Measurements from ENCODE around the gene CCIN. TPM values are rescaled to one million over a fixed set of nuclear protein-coding genes. Genes with fewer than 3 reads are reported as not detected.

Gene CCIN
- total and polyA plus RNA-seq, 2 of the 13 experiments (the other 11 are each of a cell fraction or from before 2014, with no cell fraction given), result not detected

DNA sequence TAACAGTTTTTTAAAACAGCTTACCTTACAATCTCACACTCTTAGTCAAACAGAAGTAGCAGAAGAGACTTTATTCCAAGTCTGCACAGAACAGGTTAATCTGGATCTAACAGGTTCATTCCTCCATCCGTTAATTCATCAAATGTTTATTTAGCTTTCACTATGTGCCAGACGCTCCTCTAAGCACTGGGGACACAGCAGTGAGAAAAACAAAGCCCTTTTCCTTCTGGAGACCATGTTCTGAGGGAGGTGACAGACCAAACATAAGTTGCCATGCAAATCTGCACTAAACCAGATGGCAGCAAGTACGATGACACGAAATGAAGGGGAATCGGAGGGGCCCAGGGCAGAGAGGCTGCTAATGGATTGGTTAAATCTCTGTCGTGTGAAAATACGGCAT is 49.7 kb upstream of the CCIN start:
- in situ Hi-C loops (cut with HindIII; ENCODE audit: extremely low pct_ligation_motif_present, low pct_unique_long_range_greater_than_20kb), result no loop called here
- Histone ChIP-seq H3K27ac (ENCODE audit: extremely low read length, insufficient read depth, low read length) (no peak overlapping the region), H3K9ac (ENCODE audit: insufficient read depth, low read depth, low read length) (no peak overlapping the region), H3K27me3 (ENCODE audit: control insufficient read depth in 1 of 2, insufficient read depth in 2 of 2, low read length in 2 of 2) (peaks cover 0 to 2% of the 10 kb centered on the region in 2 experiments; a peak in 1 of 5 replicates), H3K4me2 (ENCODE audit: low read depth, low read length) (no peak overlapping the region), H2AFZ (ENCODE audit: low read length) (no peak overlapping the region), H3K4me3 (replicated peaks in 1 of 3; ENCODE audit: insufficient read depth in 1 of 3, low read depth in 2 of 3, low read length in 3 of 3) (no peak overlapping the region), H3K9me3 (ENCODE audit: low read length) (no peaks in the 10 kb centered on the region), H4K20me1 (ENCODE audit: insufficient read depth, low read length) (no peaks in the 10 kb centered on the region), H3K4me1 (ENCODE audit: insufficient read depth, low read length) (no peaks in the 10 kb centered on the region), H3K79me2 (ENCODE audit: insufficient read depth, low read length) (no peaks in the 10 kb centered on the region), H3K36me3 (replicated peaks in 1 of 2; ENCODE audit: control insufficient read depth in 1 of 2, insufficient read depth in 2 of 2, low read length in 2 of 2) (no peaks in the 10 kb centered on the region)
- FAIRE-seq, result no peak
- no TSS peak for BruUV-seq (replicated peaks)
- ChIA-PET POLR2A (no interaction called here), CTCF (ENCODE audit: low intra/inter-chr PET ratio, low total read pairs) (no interaction called here)
- no peak for DNase-seq (ENCODE audit: low spot score)
- ATAC-seq, result no peak
- intact Hi-C loops (cut with micrococcal nuclease; ENCODE audit: unreplicated experiment), result no loop called here
- 60% methylated on average over 7 of the region's 7 CpGs for WGBS (ENCODE audit: low lambda C conversion rate)
- no peak for TF ChIP-seq ATF7-NPFF (CRISPR knock-in tag; IDR thresholded peaks at IDR 0.05; ENCODE audit: low read depth)
- no peak for TF ChIP-seq AKAP8 (CRISPR knock-in tag; IDR thresholded peaks at IDR 0.05)
- no peak for TF ChIP-seq HMGA1 (CRISPR knock-in tag; conservative IDR thresholded peaks at IDR 0.05)
- TF ChIP-seq ZFP82 (CRISPR knock-in tag; IDR thresholded peaks at IDR 0.05; ENCODE audit: borderline replicate concordance), result no peak
- no peak for TF ChIP-seq CBX5 (CRISPR knock-in tag; IDR thresholded peaks at IDR 0.05; ENCODE audit: borderline replicate concordance)

DNA sequence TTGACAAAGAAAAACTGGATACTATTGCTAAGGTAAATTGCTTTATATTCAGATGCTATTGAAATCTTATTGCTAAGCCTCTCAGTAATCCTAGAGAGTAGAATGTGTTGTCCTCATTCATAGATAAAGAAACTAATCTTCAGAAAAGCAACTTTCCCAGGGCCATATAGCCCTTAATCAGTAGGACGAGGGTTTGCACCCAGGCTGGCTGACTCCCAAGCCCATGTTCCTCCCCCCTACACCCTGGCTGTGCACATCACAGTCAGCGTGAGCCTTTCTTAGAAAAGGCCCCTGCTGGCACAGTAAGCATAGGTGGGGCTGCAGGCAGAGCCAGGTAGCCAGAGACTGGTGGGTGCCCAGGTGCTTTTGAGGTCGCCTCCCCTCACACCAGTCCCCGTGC is 48.5 kb upstream of the CCIN start:
- CTCF ChIA-PET (ENCODE audit: low intra/inter-chr PET ratio, low total read pairs), result no interaction called here
- no peak overlapping the region for H2AFZ ChIP-seq (ENCODE audit: low read length)
- H3K27ac ChIP-seq (ENCODE audit: extremely low read length, insufficient read depth, low read length), result no peak overlapping the region
- POLR2A ChIA-PET, result no interaction called here
- 43% methylated on average over 4 of the region's 4 CpGs for whole genome bisulfite sequencing (ENCODE audit: low lambda C conversion rate)
- no peak overlapping the region for H3K4me2 ChIP-seq (ENCODE audit: low read depth, low read length)
- H3K4me3 ChIP-seq (replicated peaks in 1 of 3; ENCODE audit: insufficient read depth in 1 of 3, low read depth in 2 of 3, low read length in 3 of 3), result no peak overlapping the region
- BruUV-seq (replicated peaks), result no TSS peak
- no peaks in the 10 kb centered on the region for H3K9me3 ChIP-seq (ENCODE audit: low read length)
- no peaks in the 10 kb centered on the region; the same call in 1 of the 2 replicates for H3K4me1 ChIP-seq (ENCODE audit: insufficient read depth, low read length)
- ATAC-seq (no peak), FAIRE-seq (no peak), DNase-seq (ENCODE audit: low spot score) (no peak)
- H4K20me1 ChIP-seq (ENCODE audit: insufficient read depth, low read length), result no peaks in the 10 kb centered on the region
- H3K79me2 ChIP-seq (ENCODE audit: insufficient read depth, low read length), result no peaks in the 10 kb centered on the region
- in situ Hi-C loops (cut with HindIII; ENCODE audit: extremely low pct_ligation_motif_present, low pct_unique_long_range_greater_than_20kb) (no loop called here), intact Hi-C loops (cut with micrococcal nuclease; ENCODE audit: unreplicated experiment) (no loop called here)
- H3K27me3 ChIP-seq (ENCODE audit: control insufficient read depth in 1 of 2, insufficient read depth in 2 of 2, low read length in 2 of 2), result peaks cover 0 to 2% of the 10 kb centered on the region in 2 experiments; a peak in 1 of 5 replicates
- no peak overlapping the region for H3K9ac ChIP-seq (ENCODE audit: insufficient read depth, low read depth, low read length)
- no peaks in the 10 kb centered on the region for H3K36me3 ChIP-seq (replicated peaks in 1 of 2; ENCODE audit: control insufficient read depth in 1 of 2, insufficient read depth in 2 of 2, low read length in 2 of 2)
- no peak for TF ChIP-seq PRDM15 (CRISPR knock-in tag; IDR thresholded peaks at IDR 0.05)
- no peak for TF ChIP-seq JUN (CRISPR knock-in tag; IDR thresholded peaks at IDR 0.05)
- TF ChIP-seq ZNF737 (CRISPR knock-in tag; IDR thresholded peaks at IDR 0.05; ENCODE audit: borderline replicate concordance), result no peak
- TF ChIP-seq ZHX1 (CRISPR knock-in tag; IDR thresholded peaks at IDR 0.05; ENCODE audit: low read depth), result no peak
- TF ChIP-seq, protein P1, sequence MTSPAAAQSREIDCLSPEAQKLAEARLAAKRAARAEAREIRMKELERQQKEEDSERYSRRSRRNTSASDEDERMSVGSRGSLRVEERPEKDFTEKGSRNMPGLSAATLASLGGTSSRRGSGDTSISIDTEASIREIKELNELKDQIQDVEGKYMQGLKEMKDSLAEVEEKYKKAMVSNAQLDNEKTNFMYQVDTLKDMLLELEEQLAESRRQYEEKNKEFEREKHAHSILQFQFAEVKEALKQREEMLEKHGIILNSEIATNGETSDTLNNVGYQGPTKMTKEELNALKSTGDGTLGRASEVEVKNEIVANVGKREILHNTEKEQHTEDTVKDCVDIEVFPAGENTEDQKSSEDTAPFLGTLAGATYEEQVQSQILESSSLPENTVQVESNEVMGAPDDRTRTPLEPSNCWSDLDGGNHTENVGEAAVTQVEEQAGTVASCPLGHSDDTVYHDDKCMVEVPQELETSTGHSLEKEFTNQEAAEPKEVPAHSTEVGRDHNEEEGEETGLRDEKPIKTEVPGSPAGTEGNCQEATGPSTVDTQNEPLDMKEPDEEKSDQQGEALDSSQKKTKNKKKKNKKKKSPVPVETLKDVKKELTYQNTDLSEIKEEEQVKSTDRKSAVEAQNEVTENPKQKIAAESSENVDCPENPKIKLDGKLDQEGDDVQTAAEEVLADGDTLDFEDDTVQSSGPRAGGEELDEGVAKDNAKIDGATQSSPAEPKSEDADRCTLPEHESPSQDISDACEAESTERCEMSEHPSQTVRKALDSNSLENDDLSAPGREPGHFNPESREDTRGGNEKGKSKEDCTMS (CRISPR knock-in tag; conservative IDR thresholded peaks at IDR 0.05), result no peak

Measured in HepG2 (cell line).